Peyer's patch (tissue), 4 donors: ENCODE data around the gene EPS15. TPM values are rescaled to one million over a fixed set of nuclear protein-coding genes. Genes with fewer than 3 reads are reported as not detected.
"Not testable (repeated sequence)": the region's sequence is repeated elsewhere in the genome, so short reads cannot be mapped to it uniquely, and the experiment has no call there.

Experiments
- DNase-seq, 3 donors: peaks; one replicate each; pipeline ENCODE4 v3.0.0-alpha.2; 2017 to 2019
- H3K27ac ChIP-seq, 4 donors: fragments of 200-600 bp; sonication (generic); one replicate each; pipeline ENCODE4 v1.5.1; 2016 to 2019
- H3K27me3 ChIP-seq, 2 donors: fragments of 200-600 bp; sonication (generic); one replicate each; pipeline ENCODE4 v1.5.1; 2019
- H3K36me3 ChIP-seq, 3 donors: fragments of 200-600 bp; sonication (generic); one replicate each; pipeline ENCODE4 v1.5.1; 2016 to 2019
- H3K4me1 ChIP-seq, 4 donors: fragments of 200-600 bp; sonication (generic); one replicate each; pipeline ENCODE4 v1.5.1; 2016 to 2019
- H3K4me3 ChIP-seq, 4 donors: fragments of 200-600 bp; sonication (generic); 1 replicate in 3 of 4; 2 replicates in 1 of 4; pipeline ENCODE4 v1.5.1; 2016 to 2019; ENCODE audit warnings: mild to moderate bottlenecking in 1 of 4
- H3K9me3 ChIP-seq, 4 donors: fragments of 200-600 bp; sonication (generic); one replicate each; pipeline ENCODE4 v1.5.1; 2016 to 2019; ENCODE audit warnings: mild to moderate bottlenecking in 1 of 4
- POLR2A ChIP-seq, 2 donors: fragments of 450-650 bp; IDR thresholded peaks; one replicate each; pipeline ENCODE4 v1.5.1; 2017; ENCODE audit warnings: antibody characterized with exemption in 2 of 2, mild to moderate bottlenecking in 2 of 2, moderate library complexity in 2 of 2
- total RNA-seq, 4 donors: library from RNA; depleted of rRNA; stranded (reverse); fragments of >200 nt; gene quantifications; one replicate each; pipeline ENCODE4 v1.1.0, GENCODE V29; 2016
- TF ChIP-seq, protein P1 (sequence below), 6 experiments: fragments of 450-650 bp in 4 of 6; fragments of 200-600 bp in 2 of 6; sonication (generic) in 1 of 6; IDR thresholded peaks; one replicate each; pipeline ENCODE4 v1.5.1; 2017 to 2019; ENCODE audit warnings: antibody characterized with exemption in 6 of 6, mild to moderate bottlenecking in 3 of 6, moderate library complexity in 1 of 6

EPS15 gene
- total RNA-seq, 4 donors from 2014 or later = 48.9 to 160 (median 65.6) TPM

DNA sequence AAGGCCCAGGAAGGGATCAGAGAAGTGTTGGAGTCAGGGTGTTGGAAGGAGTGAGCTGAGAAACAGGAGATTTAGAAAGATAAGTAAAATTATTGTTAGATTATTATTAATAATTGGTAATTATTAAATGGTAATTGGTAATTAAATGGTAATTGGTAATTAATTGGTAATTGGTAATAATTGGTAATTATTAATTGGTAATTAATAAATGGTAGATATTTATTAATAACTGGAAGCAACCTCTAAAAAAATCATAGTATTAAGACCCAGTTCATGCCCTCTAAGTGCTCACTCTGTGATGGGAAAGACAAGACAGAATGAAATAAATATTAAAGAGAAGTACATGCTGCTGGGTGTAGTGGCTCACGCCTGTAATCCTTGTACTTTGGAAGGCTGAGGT, 13.8 kb upstream of the EPS15 start:
- no peaks in the 10 kb centered on the region for H3K27me3 ChIP-seq
- TF ChIP-seq, protein P1, sequence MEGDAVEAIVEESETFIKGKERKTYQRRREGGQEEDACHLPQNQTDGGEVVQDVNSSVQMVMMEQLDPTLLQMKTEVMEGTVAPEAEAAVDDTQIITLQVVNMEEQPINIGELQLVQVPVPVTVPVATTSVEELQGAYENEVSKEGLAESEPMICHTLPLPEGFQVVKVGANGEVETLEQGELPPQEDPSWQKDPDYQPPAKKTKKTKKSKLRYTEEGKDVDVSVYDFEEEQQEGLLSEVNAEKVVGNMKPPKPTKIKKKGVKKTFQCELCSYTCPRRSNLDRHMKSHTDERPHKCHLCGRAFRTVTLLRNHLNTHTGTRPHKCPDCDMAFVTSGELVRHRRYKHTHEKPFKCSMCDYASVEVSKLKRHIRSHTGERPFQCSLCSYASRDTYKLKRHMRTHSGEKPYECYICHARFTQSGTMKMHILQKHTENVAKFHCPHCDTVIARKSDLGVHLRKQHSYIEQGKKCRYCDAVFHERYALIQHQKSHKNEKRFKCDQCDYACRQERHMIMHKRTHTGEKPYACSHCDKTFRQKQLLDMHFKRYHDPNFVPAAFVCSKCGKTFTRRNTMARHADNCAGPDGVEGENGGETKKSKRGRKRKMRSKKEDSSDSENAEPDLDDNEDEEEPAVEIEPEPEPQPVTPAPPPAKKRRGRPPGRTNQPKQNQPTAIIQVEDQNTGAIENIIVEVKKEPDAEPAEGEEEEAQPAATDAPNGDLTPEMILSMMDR (IDR thresholded peaks at IDR 0.05) = no peak
- TF ChIP-seq POLR2A (IDR thresholded peaks at IDR 0.05) = no peak
- no peak for DNase-seq
- no peak overlapping the region for H3K27ac ChIP-seq
- no peak overlapping the region for H3K4me3 ChIP-seq
- H3K9me3 ChIP-seq = no peaks in the 10 kb centered on the region
- H3K36me3 ChIP-seq = no peaks in the 10 kb centered on the region
- no peaks in the 10 kb centered on the region for H3K4me1 ChIP-seq

DNA sequence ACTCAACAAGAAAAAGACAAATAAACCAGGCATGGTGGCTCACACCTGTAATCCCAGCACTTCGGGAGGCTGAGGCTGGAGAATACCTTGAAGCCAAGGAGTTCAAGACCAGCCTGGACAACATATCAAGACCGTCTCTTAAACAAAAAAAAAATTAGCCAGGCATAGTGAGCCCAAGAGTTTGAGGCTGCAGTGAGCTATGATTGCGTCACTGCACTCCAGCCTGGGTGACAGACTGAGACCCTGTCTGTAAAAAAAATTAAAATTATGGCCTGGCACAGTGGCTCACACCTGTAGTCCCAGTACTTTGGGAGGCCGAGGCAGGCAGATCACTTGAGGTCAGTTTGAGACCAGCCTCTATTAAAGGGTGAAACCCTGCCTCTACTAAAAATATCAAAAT, 11.4 kb upstream of the EPS15 start:
- H3K4me1 ChIP-seq, H3K27me3 ChIP-seq, H3K4me3 ChIP-seq, H3K9me3 ChIP-seq, DNase-seq, H3K27ac ChIP-seq, H3K36me3 ChIP-seq: not testable (repeated sequence)

DNA sequence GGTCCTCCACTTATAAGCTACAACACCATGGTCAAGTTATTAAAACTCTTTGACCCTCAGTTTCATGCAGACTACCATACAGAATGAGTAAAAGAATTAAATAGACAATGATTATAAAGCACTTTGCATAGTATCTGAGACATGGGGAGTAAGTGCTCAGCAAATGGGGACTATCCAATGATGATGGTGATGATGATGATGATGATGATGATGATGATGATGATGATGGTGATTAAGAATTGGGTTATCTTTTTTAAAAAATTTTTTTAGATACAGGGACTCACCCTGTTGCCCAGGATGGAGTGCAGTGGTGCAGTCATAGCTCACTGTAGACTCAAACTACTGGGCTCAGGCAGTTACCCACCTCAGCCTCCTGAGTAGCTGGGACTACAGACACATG, 8.1 kb upstream of the EPS15 start:
- H3K36me3 ChIP-seq = no peaks in the 10 kb centered on the region
- no peak overlapping the region for H3K4me3 ChIP-seq
- no peaks in the 10 kb centered on the region for H3K27me3 ChIP-seq
- TF ChIP-seq POLR2A (IDR thresholded peaks at IDR 0.05) = no peak
- DNase-seq = no peak
- no peaks in the 10 kb centered on the region for H3K4me1 ChIP-seq
- H3K27ac ChIP-seq = no peak overlapping the region
- no peaks in the 10 kb centered on the region for H3K9me3 ChIP-seq

DNA sequence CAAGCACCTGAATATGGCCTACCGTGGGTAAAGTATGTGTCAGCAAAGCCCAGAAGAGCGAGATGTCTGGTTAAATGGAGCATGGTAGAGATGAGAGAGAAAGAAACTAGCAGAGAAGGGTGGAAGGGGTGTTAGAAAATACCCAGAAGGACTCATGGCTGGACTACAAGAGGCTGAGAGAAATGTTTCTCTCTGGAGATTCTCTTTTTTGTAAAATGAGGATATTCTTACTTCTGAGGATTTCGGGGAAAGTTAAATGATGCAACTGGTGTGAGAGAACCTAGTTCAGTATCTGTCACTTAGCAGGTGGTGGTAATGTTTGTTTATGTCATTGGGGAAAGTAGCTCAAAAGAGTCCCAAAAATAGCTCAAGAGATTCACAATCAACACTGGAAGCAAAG, 7.2 kb upstream of the EPS15 start:
- Histone ChIP-seq H3K4me1 (no peaks in the 10 kb centered on the region), H3K4me3 (no peak overlapping the region), H3K27ac (no peak overlapping the region), H3K27me3 (no peaks in the 10 kb centered on the region), H3K9me3 (no peaks in the 10 kb centered on the region), H3K36me3 (no peaks in the 10 kb centered on the region)
- no peak for DNase-seq
- TF ChIP-seq POLR2A (IDR thresholded peaks at IDR 0.05) = no peak
- TF ChIP-seq, protein P1 (IDR thresholded peaks at IDR 0.05) = no peak

DNA sequence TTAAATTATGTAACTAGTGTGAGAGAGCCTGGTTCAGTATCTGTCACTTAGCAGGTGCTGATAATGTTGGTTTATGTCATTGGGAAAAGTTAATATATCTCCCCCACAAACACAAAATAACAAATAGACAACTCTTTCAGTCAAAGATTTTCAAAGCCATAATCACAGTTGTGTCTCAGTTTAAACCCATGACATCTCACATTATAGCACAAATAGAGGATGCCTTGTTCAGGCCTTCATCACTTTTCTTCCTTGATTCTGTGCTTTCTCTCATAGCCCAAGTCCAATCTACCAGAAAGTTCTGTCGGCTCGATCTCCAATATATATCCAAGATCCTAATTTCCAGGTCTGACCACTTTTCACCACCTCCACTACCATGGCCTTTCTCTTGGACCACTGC, 6.2 kb upstream of the EPS15 start:
- TF ChIP-seq, protein P1 (IDR thresholded peaks at IDR 0.05) = no peak
- TF ChIP-seq POLR2A (IDR thresholded peaks at IDR 0.05) = no peak
- Histone ChIP-seq H3K4me1 (no peaks in the 10 kb centered on the region), H3K4me3 (no peak overlapping the region), H3K36me3 (no peaks in the 10 kb centered on the region), H3K27ac (no peak overlapping the region), H3K27me3 (no peaks in the 10 kb centered on the region), H3K9me3 (no peaks in the 10 kb centered on the region)
- DNase-seq = no peak

DNA sequence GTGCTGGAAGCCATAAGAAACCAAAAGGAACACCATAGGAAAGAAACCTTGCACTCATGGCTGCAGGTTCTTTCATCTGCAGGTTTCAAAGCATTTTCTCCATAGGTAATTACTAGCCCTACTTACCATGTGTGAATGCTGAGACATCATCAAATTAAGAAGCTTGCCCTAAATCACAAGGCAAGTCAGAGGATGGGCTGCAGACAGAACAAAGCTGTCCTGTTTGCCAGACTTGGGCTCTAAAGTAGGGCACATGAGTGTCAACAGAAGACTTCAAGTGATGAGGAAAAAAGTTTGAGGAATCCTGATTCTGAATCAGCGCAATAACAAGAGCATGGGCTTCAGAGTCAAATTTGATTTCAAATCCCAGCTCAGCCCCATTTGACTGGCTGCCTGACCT, 5.8 kb upstream of the EPS15 start:
- H3K4me3 ChIP-seq = no peak overlapping the region
- no peaks in the 10 kb centered on the region for H3K27me3 ChIP-seq
- H3K27ac ChIP-seq = no peak overlapping the region
- no peaks in the 10 kb centered on the region for H3K36me3 ChIP-seq
- no peak for TF ChIP-seq POLR2A (IDR thresholded peaks at IDR 0.05)
- H3K9me3 ChIP-seq = no peaks in the 10 kb centered on the region
- H3K4me1 ChIP-seq = peaks cover 0 to 4% (median 0%) of the 10 kb centered on the region in 4 donors
- no peak for DNase-seq

DNA sequence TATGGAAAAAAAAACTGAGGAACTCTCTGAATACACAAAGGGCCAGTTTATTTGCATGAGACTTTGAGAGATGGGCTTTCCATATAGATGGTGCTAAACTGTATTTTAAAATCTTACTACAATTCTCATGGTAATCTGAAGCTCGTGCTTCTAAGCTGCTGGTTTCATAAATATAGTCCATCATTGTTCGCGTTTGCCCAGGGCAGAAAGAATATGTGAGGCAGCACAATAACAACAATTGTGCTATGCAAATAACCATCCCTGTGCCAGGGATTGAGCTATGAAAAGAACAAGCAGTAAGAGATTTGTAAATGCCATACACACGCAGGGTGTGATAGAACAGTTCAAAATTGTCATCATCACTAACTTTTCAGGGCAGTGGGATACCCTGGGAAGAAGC, 4.9 kb upstream of the EPS15 start:
- no peaks in the 10 kb centered on the region for H3K27me3 ChIP-seq
- no peak for DNase-seq

More for the DNA sequence above, 4.9 kb upstream of the EPS15 start:
- Histone ChIP-seq H3K9me3 (no peaks in the 10 kb centered on the region), H3K4me1 (peaks cover 0 to 7% (median 2%) of the 10 kb centered on the region in 4 donors), H3K36me3 (no peaks in the 10 kb centered on the region), H3K4me3 (no peak overlapping the region), H3K27ac (no peak overlapping the region)
- TF ChIP-seq, protein P1 (IDR thresholded peaks at IDR 0.05) = no peak
- no peak for TF ChIP-seq POLR2A (IDR thresholded peaks at IDR 0.05)
